ENCODE results near the gene MRPS35.

Gene MRPS35

GRCh38 chr12:27710592-27711316 is at the start of gene MRPS35:
MRPS35 (plus strand) TSS chr12:27710832; CDS start chr12:27710844, 12 bp downstream.
- peak; percentile 56 for DNase-seq

DNA sequence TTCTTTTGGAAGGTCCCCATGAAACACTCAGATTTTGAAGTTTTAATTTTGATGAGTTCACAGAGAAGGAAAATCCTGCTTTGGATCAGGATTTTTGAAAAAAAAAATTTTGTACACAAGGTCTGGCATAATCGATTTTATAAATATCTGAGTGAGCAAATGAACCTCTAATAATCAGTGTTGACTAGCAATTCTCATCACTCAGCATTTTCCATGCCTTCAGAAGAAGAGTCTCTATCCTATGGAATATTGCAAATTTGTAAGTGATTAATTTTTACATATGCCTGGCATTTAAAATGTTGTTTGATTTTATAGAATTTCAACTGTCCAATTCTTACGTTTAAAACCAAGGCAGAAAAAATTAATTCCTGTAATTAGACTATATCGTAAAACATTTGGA is 44.9 kb upstream of the MRPS35 start:
- DNase-seq: no peak

GRCh38 chr12:27666510-27666909 is 44.1 kb upstream of the MRPS35 start:
- DNase-seq: no peak

GRCh38 chr12:27667540-27667939 is 43.1 kb upstream of the MRPS35 start:
- no peak for DNase-seq

- DNase-seq: no peak
Measured at GRCh38 chr12:27672051-27672450, 38.6 kb upstream of the MRPS35 start.

DNA sequence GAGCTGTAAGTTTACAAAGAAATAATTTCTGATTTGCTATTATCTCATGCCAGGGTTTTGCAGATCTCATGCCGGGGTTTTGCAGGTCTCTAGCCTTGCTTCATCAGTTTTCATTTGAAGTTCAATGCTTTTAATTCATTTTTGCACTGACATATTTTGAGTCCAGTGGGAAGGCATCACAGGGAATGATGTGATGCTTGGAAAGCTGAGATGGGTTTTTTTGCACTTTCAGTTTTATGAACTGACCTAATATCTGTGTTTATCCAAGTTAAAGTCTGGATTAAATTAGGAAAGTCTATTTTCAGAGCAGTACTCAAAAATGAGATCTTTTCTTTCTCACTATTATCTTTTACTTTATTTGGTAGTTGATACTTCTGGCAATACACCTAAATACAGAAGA is 38.0 kb upstream of the MRPS35 start:
- no peak for DNase-seq

- no peak for DNase-seq
Measured at GRCh38 chr12:27673101-27673718, 37.4 kb upstream of the MRPS35 start.

DNA sequence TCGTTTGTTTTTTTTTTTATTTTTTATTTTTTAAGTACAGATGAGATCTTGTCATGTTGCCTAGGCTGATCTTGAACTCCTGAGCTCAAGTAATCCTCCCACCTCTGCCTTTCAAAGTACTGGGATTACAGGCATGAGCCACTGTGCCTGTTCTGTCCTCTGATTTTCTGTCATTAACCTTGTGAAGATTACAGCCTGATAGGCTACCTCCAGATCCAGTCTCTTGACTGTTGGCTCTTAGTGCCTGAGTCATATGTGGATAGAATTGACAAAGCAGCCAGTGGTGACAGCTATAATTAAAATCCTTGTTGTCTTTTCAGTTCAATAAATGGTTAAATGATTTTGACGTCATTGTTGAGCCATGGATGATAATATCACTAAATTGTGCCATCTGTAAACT is 35.6 kb upstream of the MRPS35 start:
- DNase-seq: no peak

DNA sequence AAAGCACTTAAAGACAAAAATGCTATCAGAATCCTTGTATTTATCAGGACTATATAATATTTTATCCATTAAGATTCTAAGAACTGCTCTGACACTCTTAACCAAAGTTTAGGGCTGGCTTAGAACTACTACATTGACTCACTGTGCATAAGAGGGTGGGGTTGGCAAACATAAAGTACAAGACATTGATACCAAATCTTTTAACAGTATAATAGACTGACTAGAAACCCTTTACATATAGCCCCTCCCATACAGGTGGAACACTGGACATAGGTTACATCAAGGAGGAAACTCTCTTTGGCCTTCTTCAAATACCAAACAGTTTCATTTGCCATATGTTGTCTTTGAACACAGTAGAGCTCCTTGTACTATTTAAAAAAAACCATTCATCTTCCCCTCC is 30.0 kb upstream of the MRPS35 start:
- no peak for DNase-seq

DNA sequence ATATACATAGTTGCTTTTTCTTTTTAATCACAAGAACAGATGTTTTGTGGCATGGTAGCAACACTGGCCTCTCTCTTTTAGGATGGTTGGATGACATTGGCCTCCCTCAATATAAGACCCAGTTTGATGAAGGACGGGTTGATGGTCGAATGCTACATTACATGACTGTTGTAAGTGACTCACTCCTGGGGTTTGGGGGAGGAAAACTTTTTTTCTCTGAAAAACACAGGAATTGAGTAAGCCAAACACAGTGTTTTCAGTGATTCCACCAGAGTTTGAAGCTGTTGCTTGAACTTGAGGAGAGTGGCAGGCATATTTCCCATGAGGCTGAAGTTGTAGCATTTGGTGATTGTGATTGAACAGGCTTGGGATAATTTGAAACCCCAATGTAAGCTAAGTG is 28.1 kb upstream of the MRPS35 start:
- DNase-seq: no peak

GRCh38 chr12:27685274-27685673 is 25.4 kb upstream of the MRPS35 start:
- no peak for DNase-seq

GRCh38 chr12:27686147-27686546 is 24.5 kb upstream of the MRPS35 start:
- DNase-seq: no peak

- no peak for DNase-seq
Measured at GRCh38 chr12:27688671-27689070, 22.0 kb upstream of the MRPS35 start.

DNA sequence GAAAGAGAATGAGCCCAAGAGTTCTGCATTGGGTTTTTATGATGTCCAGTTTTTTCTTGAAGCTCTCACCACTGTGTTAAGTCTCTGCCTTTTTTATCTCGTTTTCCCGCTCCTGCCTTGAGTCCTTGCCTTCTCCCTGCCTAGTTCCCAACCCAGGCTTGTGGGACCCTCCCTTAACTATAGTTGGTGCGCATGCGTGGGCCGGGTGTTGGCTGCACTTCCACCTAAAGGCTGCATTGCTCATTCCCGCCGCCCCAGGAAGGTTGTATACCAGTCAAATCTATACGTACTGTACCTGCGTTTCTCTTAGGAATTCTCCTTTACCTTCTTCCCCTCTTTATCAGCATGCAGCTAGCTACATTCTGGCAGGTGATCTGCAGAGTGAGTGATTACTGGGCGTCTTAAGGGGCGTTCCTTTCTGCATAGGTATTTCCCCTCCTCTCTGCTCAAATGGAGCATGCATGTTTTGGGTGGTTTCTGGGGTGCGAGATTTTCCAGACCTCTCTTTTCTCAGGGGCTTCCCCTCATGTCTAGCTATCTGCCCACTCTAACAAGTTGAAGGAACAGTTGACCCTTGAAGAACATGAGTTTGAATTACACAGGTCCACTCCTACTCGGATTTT is 21.0 kb upstream of the MRPS35 start:
- no peak for DNase-seq

DNA sequence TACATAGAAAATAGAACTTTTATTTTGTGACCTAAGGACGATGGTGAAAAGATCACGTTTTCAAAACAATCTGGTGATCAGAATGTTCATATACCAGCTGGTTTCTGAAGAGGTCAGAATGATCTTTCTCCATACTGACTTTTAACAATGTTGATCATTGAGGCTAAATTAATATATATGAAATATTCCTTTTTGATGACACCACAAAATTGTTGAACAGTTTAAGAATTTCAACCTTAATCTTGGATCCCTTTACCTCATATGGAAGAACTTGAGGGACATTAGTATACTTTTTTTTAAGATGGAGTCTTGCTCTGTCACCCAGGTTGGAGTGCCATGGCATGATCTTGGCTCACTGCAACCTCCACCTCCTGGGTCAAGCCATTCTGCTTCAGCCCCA is 17.2 kb upstream of the MRPS35 start:
- DNase-seq: no peak

DNA sequence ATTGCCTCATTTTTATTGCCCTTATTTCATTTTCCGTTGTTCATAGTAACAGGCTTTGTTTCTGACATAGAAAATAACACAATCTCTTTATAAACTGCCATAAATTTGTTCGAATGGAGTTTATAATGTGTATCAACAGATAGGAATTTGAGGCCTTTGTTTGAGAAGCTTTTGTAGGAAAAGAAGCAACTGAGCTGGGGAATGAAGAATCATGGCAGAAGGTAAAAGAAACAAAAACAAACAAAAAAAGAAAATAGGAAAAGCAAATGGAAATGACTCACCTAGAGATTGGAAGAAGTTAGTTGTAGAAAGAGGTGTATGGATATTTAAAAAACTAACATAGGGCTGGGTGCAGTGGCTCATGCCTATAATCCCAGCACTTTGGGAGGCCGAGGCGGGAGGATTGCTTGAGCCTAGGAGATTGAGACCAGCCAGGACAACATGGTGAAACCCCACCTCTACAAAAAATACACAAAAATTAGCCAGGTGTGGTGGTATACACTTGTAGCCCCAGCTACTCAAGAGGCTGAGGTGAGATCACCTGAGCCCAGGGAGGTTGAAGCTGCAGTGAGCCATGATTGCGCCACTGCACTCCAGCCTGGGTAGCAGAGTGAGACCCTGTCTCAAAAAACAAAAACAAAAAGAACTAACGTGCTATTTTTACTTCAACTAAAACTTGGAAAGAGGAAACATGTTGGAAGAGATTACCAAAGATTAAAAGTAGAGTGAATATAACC is 14.9 kb upstream of the MRPS35 start:
- no peak for DNase-seq

- DNase-seq: no peak
Measured at GRCh38 chr12:27696293-27696652, 14.4 kb upstream of the MRPS35 start, which contains the start of gene REP15. REP15 (plus strand) TSS chr12:27696447; CDS start chr12:27696563, 116 bp downstream.

- DNase-seq: no peak
Measured at GRCh38 chr12:27696864-27697564, 13.6 kb upstream of the MRPS35 start.

GRCh38 chr12:27703720-27704452 is 6.7 kb upstream of the MRPS35 start:
- DNase-seq: no peak

GRCh38 chr12:27705263-27705662 is 5.4 kb upstream of the MRPS35 start:
- DNase-seq: no peak

GRCh38 chr12:27707216-27707615 is 3.4 kb upstream of the MRPS35 start:
- no peak for DNase-seq

DNA sequence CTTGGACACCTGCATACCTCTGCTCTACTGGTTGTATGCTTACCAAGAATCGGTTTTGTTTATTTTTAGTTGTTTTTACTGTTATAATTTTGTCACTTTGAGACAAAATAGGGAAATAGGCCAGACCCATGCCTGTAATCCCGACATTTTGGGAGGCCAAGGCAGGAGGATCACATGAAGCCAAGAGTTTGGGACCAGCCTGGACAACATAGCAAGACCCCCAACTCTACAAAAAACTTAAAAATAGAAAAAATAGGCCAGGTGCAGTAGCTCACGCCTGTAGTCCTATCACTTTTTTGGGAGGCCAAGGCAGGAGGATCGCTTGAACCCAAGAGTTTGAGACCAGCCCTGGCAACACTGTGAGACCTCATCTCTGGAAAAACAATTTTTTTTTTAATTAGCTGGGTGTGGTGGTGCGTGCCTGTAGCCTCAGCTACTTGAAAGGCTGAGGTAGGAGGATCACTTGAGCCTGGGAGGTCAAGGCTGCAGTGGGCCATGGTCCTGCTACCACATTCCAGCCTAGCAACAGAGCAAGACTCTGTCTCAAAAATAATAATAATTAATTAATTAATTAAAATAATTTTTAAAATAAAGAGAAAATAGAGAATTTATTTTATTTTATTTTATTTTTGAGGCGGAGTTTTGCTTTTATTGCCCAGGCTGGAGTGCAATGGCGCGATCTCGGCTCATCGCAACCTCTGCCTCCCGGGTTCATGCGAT is 1.3 kb upstream of the MRPS35 start:
- DNase-seq: no peak
